Skeletal muscle tissue (tissue), 4 donors: ENCODE results near the gene TLR3. TPM values are rescaled to one million over a fixed set of nuclear protein-coding genes. Genes with fewer than 3 reads are reported as not detected.
"Not testable (repeated sequence)": the region's sequence is repeated elsewhere in the genome, so short reads cannot be mapped to it uniquely, and the experiment has no call there.

Experiments used
- H3K27ac ChIP-seq: one replicate; pipeline ENCODE4 v1.7.0; 2013; ENCODE audit warnings: mild to moderate bottlenecking, low read depth, low read length, inconsistent platforms
- H3K27me3 ChIP-seq, 3 donors: one replicate each; pipeline ENCODE4 v1.7.0; 2013; ENCODE audit warnings: low read length in 3 of 3; ENCODE audit not compliant: control insufficient read depth in 3 of 3, insufficient read depth in 3 of 3
- H3K36me3 ChIP-seq, 3 donors: one replicate each; pipeline ENCODE4 v1.7.0; 2013; ENCODE audit warnings: low read length in 3 of 3; ENCODE audit not compliant: control insufficient read depth in 3 of 3, insufficient read depth in 3 of 3
- H3K4me1 ChIP-seq, 3 donors: one replicate each; pipeline ENCODE4 v1.7.0; 2013; ENCODE audit warnings: low read length in 3 of 3, mild to moderate bottlenecking in 3 of 3; ENCODE audit not compliant: control insufficient read depth in 3 of 3, insufficient read depth in 3 of 3
- H3K4me3 ChIP-seq, 3 donors: one replicate each; pipeline ENCODE4 v1.7.0; 2013; ENCODE audit warnings: low read length in 3 of 3
- H3K9ac ChIP-seq, 3 donors: one replicate each; pipeline ENCODE4 v1.7.0; 2013; ENCODE audit warnings: low read length in 3 of 3, mild to moderate bottlenecking in 3 of 3, moderate library complexity in 2 of 3, low read depth in 1 of 3
- H3K9me3 ChIP-seq, 3 donors: one replicate each; pipeline ENCODE4 v1.7.0; 2013; ENCODE audit warnings: low read length in 3 of 3; ENCODE audit not compliant: control insufficient read depth in 3 of 3
- total RNA-seq: library from RNA; depleted of rRNA; stranded (reverse); fragments of >200 nt; gene quantifications from one replicate; pipeline ENCODE4 v1.2.3, GENCODE V29; 2014
- donor health status: Osteomylitis.

The TLR3 gene
- total RNA-seq, 1 donor from 2014 or later = 1.0 TPM

DNA sequence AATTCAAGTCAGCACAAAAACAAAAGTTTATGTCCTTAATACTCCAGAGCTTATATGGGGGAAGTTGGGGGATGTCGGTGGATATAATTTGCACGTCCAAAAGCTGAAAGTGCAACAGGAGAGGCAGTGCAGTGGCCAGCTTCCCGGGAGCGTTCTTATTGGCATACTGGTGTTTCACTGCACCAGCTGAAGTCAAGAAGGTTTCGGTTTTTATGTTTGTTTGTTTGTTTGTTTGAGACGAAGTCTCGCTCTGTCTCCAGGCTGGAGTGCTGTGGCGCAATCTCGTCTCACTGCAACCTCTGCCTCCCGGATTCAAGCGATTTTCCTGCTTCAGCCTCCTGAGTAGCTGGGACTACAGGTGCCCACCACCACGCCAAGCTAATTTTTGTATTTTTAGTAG is 28.6 kb upstream of the TLR3 start:
- no peak overlapping the region for H3K4me3 ChIP-seq
- H3K36me3 ChIP-seq = no peaks in the 10 kb centered on the region
- no peak overlapping the region for H3K9ac ChIP-seq
- no peaks in the 10 kb centered on the region for H3K9me3 ChIP-seq
- H3K4me1 ChIP-seq = peaks cover 0 to 5% (median 2%) of the 10 kb centered on the region in 3 donors
- H3K27me3 ChIP-seq = no peaks in the 10 kb centered on the region
- H3K27ac ChIP-seq = no peak overlapping the region

DNA sequence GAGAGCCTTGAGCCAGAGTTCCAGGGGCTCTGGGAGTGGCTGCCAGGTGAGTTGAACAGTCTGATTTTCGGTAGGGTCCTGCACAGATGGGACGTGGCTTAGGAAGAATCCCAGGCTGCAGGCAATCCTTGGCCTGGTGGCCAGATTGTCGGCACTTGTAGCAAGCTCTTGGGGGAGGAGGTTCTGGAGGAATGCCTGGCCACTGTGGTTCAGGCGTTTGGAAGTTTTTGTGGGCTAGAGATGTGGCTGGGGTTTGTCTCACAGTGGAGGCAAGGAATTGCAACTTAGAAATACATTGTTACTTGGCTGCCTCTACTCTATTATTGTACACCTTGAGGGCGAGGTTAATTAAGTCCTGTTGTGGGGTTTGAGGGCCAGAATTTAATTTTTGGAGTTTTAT is 21.5 kb upstream of the TLR3 start:
- not testable (repeated sequence) for H3K27me3 ChIP-seq, H3K9ac ChIP-seq, H3K36me3 ChIP-seq, H3K4me1 ChIP-seq, H3K4me3 ChIP-seq, H3K27ac ChIP-seq, H3K9me3 ChIP-seq

DNA sequence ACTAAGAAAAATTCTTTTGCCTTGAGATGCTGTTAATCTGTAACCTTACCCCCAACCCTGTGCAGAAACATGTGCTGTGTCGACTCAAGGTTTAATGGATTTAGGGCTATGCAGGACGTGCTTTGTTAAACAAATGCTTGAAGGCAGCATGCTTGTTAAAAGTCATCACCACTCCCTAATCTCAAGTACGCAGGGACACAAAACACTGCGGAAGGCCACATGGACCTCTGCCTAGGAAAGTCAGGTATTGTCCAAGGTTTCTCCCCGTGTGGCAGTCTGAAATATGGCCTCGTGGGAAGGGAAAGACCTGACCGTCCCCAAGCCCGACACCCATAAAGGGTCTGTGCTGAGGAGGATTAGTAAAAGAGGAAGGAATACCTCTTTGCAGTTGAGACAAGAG is 18.8 kb upstream of the TLR3 start:
- H3K9me3 ChIP-seq, H3K4me1 ChIP-seq, H3K4me3 ChIP-seq, H3K9ac ChIP-seq, H3K27me3 ChIP-seq, H3K36me3 ChIP-seq, H3K27ac ChIP-seq: not testable (repeated sequence)

DNA sequence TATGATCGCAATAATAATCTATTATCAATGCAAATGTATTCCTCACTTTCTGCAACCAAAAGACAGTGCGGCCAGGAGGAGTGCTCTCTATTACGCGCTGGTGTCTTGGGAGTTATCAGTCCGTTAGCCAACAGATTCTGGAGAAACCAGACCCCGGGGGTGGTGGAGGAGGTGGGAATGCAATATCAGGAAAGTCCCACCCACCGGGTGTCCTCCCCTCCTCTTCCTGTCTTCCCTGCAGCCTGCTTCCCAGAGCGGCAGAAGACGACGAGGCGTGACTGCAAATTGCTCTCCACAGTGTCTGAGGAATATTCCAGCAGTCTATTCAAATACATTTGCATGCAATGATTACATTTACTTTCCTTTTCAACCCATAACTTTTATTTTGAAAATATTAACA is 17.9 kb upstream of the TLR3 start:
- Histone ChIP-seq H3K4me1 (no peaks in the 10 kb centered on the region), H3K27ac (no peak overlapping the region), H3K36me3 (no peaks in the 10 kb centered on the region), H3K9me3 (no peaks in the 10 kb centered on the region), H3K9ac (no peak overlapping the region), H3K27me3 (peaks cover 0 to 5% (median 3%) of the 10 kb centered on the region in 3 donors), H3K4me3 (no peak overlapping the region)

DNA sequence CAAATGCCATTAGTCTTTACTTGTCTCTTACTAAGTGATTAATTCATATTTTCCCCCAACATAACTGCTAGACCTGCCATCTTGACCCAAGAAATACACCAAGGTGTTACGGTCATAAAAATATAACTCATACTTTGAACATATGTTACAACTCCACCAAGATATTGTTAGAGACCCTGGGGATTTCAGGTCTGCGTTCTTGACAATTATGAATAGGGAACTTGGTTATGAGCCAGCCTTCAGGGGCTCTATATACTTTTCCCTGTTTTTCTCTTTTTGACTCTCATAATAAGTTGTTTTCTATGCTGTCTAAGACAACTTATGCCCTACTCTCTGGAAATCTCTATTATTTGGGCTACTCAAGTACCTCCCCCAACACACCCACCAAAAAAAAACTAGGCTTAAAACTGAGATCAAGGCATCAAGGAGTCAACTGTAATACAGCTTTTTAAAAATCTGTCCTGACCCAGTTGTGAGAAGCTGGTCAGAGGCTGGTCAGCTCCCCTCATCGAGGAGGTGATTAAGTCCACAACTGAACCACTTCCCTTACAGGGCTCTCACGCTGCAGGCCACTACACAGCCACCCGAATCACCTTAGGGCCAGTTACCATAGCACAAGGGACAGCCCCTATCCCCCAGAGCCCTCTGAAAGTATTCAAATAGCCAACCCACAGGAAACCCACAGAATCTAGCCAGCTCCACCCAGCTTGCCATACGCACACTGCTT is 10.5 kb upstream of the TLR3 start:
- no peak overlapping the region for H3K9ac ChIP-seq
- no peaks in the 10 kb centered on the region for H3K9me3 ChIP-seq
- H3K27ac ChIP-seq = no peak overlapping the region
- H3K4me1 ChIP-seq = no peaks in the 10 kb centered on the region
- H3K4me3 ChIP-seq = no peak overlapping the region
- H3K36me3 ChIP-seq = no peaks in the 10 kb centered on the region
- H3K27me3 ChIP-seq = no peaks in the 10 kb centered on the region

DNA sequence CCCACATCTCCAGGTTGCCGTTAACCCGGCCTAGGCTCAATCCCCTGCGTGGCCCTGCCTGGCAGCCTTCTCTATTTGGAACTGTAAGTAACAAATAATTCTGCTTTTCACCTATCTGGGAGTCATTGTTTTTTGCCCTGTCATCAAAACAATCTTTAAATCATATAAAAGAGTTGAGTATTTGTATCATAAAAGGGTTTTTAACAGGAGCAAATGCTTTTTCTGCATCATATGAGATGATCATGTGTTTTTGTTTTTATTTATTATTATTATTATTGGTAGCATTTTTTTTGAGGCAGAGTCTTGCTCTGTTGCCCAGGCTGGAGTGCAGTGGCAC is 10.0 kb upstream of the TLR3 start:
- no peaks in the 10 kb centered on the region for H3K4me1 ChIP-seq
- no peak overlapping the region for H3K4me3 ChIP-seq
- no peaks in the 10 kb centered on the region for H3K9me3 ChIP-seq
- H3K27ac ChIP-seq = no peak overlapping the region
- no peak overlapping the region for H3K9ac ChIP-seq
- H3K27me3 ChIP-seq = no peaks in the 10 kb centered on the region
- no peaks in the 10 kb centered on the region for H3K36me3 ChIP-seq

DNA sequence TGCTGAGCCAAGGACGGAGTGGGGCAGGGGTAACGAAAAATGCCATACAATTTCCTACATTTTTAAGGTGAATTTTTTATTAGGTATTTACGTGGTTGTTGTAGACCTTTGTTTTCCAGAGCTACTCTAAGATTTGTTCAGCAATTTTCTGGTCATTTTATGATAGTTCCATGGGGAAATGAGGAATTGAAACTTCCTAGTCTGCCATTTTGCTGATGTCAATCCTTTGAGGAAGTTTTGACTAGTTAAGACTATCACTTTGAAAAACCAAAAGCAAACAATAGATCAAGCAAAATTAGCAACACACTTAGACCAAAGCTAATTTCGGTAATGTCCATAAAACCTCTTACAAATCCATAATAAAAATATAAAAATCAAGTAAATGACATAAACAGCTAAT is 7.0 kb upstream of the TLR3 start:
- no peaks in the 10 kb centered on the region for H3K4me1 ChIP-seq
- no peaks in the 10 kb centered on the region for H3K27me3 ChIP-seq
- H3K36me3 ChIP-seq = no peaks in the 10 kb centered on the region
- no peak overlapping the region for H3K4me3 ChIP-seq
- no peak overlapping the region for H3K27ac ChIP-seq
- H3K9me3 ChIP-seq = no peaks in the 10 kb centered on the region
- H3K9ac ChIP-seq = no peak overlapping the region

DNA sequence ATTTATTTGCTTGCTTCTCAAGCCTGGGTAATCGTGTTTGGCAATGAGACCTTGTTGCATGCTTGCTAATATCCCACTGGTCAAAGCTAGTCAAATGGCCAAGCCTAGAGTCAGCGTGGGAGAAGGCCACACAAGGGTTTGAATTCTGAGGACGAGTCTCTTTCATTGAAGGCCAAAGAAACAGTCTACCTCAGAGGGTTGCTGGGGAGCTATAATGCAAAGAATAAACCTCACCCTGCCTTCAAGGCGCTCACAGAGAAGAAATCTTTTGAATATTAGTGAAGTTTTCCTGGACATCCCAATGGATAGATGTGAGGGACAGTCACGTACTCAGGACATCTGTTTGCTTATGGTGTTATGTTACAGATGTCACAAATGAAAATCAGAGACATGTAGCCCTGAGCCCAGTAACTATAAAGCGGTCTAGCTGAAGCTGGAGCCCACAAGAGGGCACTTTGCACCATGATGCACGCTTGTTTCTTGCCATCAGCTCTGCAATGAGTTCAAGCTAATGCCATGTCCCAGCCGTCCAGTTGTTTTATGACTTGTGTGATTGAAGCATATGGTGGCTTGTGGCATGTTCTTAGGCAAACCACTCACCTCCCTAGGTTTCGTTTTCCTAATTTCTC is 1.1 kb upstream of the TLR3 start:
- Histone ChIP-seq H3K9me3 (no peaks in the 10 kb centered on the region), H3K9ac (peak overlapping the region in 2 of 3 donors; percentile 63 to 79), H3K4me3 (peak overlapping the region; percentile 68 to 81 (median 74))

DNA sequence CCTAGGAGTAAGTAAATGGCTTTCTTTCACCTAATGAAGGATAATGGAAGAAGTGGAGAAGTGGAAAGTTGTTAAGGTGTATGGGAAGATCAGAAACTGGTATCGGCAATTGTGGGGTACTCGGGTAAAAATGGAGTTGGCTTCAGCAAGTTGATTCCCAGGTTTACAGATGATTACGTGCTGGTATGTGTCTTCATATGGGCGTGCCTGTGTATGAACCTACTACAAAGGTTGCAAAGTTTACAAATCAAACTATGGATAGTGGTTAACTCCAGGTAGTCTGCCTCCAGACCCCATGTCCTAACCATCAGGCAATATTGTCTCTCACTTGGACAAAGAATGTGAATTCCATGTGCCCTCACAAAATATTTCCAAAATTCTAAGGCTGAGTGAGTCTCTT is 773 bp downstream of the TLR3 start:
- no peaks in the 10 kb centered on the region for H3K9me3 ChIP-seq
- H3K4me1 ChIP-seq = peaks cover 0 to 3% (median 0%) of the 10 kb centered on the region in 3 donors
- H3K36me3 ChIP-seq = no peaks in the 10 kb centered on the region
- no peak overlapping the region for H3K9ac ChIP-seq
- no peaks in the 10 kb centered on the region for H3K27me3 ChIP-seq
- H3K4me3 ChIP-seq = peak overlapping the region in 2 of 3 donors; percentile 68 to 81
- H3K27ac ChIP-seq = no peak overlapping the region

More for the DNA sequence above, 1.1 kb upstream of the TLR3 start:
- no peaks in the 10 kb centered on the region for H3K27me3 ChIP-seq
- H3K4me1 ChIP-seq = peaks cover 0 to 3% (median 0%) of the 10 kb centered on the region in 3 donors
- no peaks in the 10 kb centered on the region for H3K36me3 ChIP-seq
- H3K27ac ChIP-seq = no peak overlapping the region

DNA sequence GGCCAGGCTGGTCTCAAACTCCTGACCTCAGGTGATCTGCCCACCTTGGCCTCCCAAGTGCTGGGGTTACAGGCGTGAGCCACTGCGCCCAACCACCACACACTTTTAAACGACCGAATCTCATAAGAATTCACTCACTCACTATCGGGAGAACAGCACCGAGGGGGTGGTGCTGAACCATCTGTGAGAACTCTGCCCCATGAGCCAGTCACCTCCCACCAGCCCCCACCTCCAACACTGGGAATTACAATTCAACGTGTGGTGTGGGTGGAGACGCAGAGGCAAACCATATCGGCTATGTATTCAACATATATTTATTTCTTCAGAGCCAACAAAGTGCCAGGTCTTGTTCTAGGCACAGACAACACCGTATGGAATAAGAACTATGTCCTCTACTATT is 3.6 kb downstream of the TLR3 start:
- Histone ChIP-seq H3K4me1 (peaks cover 0 to 3% (median 0%) of the 10 kb centered on the region in 3 donors), H3K9me3 (no peaks in the 10 kb centered on the region), H3K9ac (no peak overlapping the region), H3K27ac (no peak overlapping the region), H3K4me3 (no peak overlapping the region), H3K27me3 (no peaks in the 10 kb centered on the region), H3K36me3 (no peaks in the 10 kb centered on the region)
